Neutrophil (primary cell): ENCODE measurements around the gene KCNH5.

ENCODE experiments used
- H3K27ac ChIP-seq: fragments of 200-600 bp; sonication (generic); 2 replicates; pipeline ENCODE4 v1.5.1; 2016; ENCODE audit warnings: mild to moderate bottlenecking, moderate library complexity
- H3K27me3 ChIP-seq: fragments of 200-600 bp; sonication (generic); 2 replicates; pipeline ENCODE4 v1.6.0; 2016; ENCODE audit warnings: mild to moderate bottlenecking
- H3K36me3 ChIP-seq: fragments of 200-600 bp; sonication (generic); 2 replicates; pipeline ENCODE4 v1.5.1; 2017
- H3K4me1 ChIP-seq, 2 experiments: fragments of 200-600 bp in 1 of 2; sonication (generic) in 1 of 2; 1 replicate in 1 of 2; 2 replicates in 1 of 2; pipeline versions ENCODE4 v1.5.1 to v1.6.1; 2013 to 2016; ENCODE audit warnings: low read depth in 1 of 2, low read length in 1 of 2, mild to moderate bottlenecking in 1 of 2, moderate library complexity in 1 of 2; ENCODE audit not compliant: control insufficient read depth in 1 of 2, insufficient read depth in 1 of 2
- H3K4me3 ChIP-seq, 2 experiments: fragments of 200-600 bp in 1 of 2; sonication (generic) in 1 of 2; 1 replicate in 1 of 2; 2 replicates in 1 of 2; pipeline ENCODE4 v1.5.1; 2013 to 2016; ENCODE audit warnings: low read depth in 1 of 2, low read length in 1 of 2, mild to moderate bottlenecking in 1 of 2, moderate library complexity in 1 of 2
- H3K9me3 ChIP-seq: fragments of 200-600 bp; sonication (generic); 2 replicates; pipeline ENCODE4 v1.5.1; 2016
- CTCF ChIP-seq: fragments of 200-600 bp; sonication (generic); IDR thresholded peaks from 2 replicates; pipeline ENCODE4 v1.5.1; 2016; ENCODE audit warnings: antibody characterized with exemption

The KCNH5 gene, protein sequence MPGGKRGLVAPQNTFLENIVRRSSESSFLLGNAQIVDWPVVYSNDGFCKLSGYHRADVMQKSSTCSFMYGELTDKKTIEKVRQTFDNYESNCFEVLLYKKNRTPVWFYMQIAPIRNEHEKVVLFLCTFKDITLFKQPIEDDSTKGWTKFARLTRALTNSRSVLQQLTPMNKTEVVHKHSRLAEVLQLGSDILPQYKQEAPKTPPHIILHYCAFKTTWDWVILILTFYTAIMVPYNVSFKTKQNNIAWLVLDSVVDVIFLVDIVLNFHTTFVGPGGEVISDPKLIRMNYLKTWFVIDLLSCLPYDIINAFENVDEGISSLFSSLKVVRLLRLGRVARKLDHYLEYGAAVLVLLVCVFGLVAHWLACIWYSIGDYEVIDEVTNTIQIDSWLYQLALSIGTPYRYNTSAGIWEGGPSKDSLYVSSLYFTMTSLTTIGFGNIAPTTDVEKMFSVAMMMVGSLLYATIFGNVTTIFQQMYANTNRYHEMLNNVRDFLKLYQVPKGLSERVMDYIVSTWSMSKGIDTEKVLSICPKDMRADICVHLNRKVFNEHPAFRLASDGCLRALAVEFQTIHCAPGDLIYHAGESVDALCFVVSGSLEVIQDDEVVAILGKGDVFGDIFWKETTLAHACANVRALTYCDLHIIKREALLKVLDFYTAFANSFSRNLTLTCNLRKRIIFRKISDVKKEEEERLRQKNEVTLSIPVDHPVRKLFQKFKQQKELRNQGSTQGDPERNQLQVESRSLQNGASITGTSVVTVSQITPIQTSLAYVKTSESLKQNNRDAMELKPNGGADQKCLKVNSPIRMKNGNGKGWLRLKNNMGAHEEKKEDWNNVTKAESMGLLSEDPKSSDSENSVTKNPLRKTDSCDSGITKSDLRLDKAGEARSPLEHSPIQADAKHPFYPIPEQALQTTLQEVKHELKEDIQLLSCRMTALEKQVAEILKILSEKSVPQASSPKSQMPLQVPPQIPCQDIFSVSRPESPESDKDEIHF

DNA sequence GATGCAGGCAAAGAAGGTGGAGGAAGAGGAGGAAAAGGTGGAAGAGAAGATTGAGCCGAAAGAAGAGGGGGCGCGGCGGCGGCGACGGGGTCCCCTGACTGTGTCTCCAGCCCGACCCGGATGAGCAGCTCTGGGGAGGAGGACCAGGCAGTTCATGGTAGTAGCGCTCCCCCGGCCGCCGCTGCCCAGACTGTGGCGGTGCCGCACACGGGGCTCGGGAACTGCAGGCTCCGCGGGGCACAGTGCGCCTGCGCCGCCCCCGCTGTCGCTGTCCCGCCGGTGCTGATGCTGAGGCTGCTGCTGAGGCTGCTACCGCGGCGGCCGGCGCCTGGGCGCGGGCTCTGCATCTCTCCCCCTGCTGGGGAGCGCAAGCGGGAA, at the start of gene KCNH5:
Gene KCNH5, minus strand, starts transcription at position 225 of the 378 bp plus-strand sequence. CDS start 272 bp downstream, outside the sequence.
- no peak within 1 kb of the TSS for H3K27ac ChIP-seq
- no peak within 1 kb of the TSS for H3K4me3 ChIP-seq
- no peak for TF ChIP-seq CTCF
- peaks cover 90% of the 10 kb centered on the region for H3K27me3 ChIP-seq
- H3K9me3 ChIP-seq: no peaks in the 10 kb centered on the region
- H3K36me3 ChIP-seq: no peaks in the 10 kb centered on the region
- no peaks in the 10 kb centered on the region for H3K4me1 ChIP-seq

GRCh38 chr14:63091394-63091996, 46.2 kb upstream of the KCNH5 start:
- no peaks in the 10 kb centered on the region for H3K36me3 ChIP-seq
- H3K27me3 ChIP-seq: no peaks in the 10 kb centered on the region
- no peak for TF ChIP-seq CTCF
- no peak overlapping the region for H3K27ac ChIP-seq
- H3K9me3 ChIP-seq: no peaks in the 10 kb centered on the region
- H3K4me1 ChIP-seq: no peaks in the 10 kb centered on the region
- H3K4me3 ChIP-seq: no peak overlapping the region

GRCh38 chr14:63088865-63089264, 43.6 kb upstream of the KCNH5 start:
- Histone ChIP-seq H3K9me3 (no peaks in the 10 kb centered on the region), H3K36me3 (no peaks in the 10 kb centered on the region), H3K4me3 (no peak overlapping the region), H3K27me3 (no peaks in the 10 kb centered on the region), H3K27ac (no peak overlapping the region), H3K4me1 (no peaks in the 10 kb centered on the region)
- no peak for TF ChIP-seq CTCF

DNA sequence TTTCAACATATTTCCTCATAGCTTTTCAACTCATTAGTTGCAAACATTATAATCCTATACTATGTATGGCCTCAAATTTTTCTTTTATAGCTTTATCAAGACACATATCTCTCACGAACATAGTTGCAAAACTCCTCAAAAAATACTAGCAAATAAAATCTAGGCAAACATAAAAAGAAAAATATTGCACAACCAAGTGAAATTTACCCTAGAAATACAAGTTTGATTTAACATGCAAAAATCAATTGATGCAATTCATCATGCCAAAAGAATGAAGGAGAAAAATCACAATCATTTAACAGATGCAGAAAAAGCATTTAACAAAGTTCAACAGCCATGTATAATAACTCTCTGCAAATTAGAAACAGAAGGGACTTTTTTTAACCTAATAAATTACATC, 33.3 kb upstream of the KCNH5 start:
- Histone ChIP-seq H3K27me3 (no peaks in the 10 kb centered on the region), H3K4me1 (no peaks in the 10 kb centered on the region), H3K4me3 (no peak overlapping the region), H3K36me3 (no peaks in the 10 kb centered on the region), H3K9me3 (no peaks in the 10 kb centered on the region), H3K27ac (no peak overlapping the region)
- no peak for TF ChIP-seq CTCF

DNA sequence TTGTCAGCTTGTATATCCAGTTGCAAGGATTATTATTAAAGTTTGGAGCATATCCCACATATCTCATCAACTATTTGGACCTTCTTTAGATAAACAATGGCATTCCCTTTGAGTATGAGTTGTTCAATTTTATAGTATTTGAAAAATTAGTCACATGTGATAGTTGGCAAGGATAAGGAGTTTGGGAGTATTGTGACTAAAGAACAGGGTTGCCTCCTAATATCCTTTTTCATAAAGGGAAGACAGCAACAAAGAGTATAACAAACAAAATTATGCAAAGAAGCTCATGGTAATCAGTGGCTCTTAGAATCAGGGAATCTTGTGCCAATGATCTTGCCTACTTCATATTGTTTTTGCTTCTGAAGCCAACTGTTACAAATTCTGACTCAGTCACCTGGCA, 31.2 kb upstream of the KCNH5 start:
- no peaks in the 10 kb centered on the region for H3K36me3 ChIP-seq
- no peak overlapping the region for H3K27ac ChIP-seq
- no peak overlapping the region for H3K4me3 ChIP-seq
- H3K9me3 ChIP-seq: no peaks in the 10 kb centered on the region
- H3K4me1 ChIP-seq: no peaks in the 10 kb centered on the region
- TF ChIP-seq CTCF: no peak
- H3K27me3 ChIP-seq: no peaks in the 10 kb centered on the region
